B cell (primary cell): ENCODE measurements around the gene CBX3.

Experiments
- CTCF ChIP-seq: fragments of 200-600 bp; IDR thresholded peaks from one replicate; pipeline ENCODE4 v1.8.0; 2022; ENCODE audit warnings: antibody characterized with exemption, mild to moderate bottlenecking
- EZH2 ChIP-seq: IDR thresholded peaks from 2 replicates; pipeline ENCODE4 v1.6.1; 2012; ENCODE audit warnings: borderline replicate concordance, low read depth, mild to moderate bottlenecking, moderate library complexity, low read length; ENCODE audit not compliant: insufficient read depth, poor library complexity, severe bottlenecking

DNA sequence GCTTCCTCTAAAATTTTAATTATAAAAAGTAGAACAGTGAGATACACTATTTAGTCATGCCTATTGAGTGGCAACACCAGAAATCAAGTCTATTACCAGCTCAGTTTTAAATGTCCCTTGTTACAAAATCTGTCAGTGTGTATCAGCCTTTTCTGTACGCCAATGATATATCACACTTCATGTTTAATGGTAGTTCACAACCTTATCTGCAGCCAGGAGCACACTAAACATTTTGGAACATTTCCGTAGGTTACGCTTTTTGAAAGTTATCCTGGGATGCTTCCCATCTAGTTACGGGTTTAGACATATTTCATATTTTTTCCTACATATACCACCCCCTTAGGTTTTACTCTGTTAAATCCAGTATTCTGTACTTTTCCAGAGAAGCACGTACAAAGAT, 6.4 kb upstream of the CBX3 start:
- TF ChIP-seq CTCF (no peak), EZH2 (no peak)
